ENCODE results near the gene RPP30. TPM values are rescaled to one million over a fixed set of nuclear protein-coding genes. Genes with fewer than 3 reads are reported as not detected.

The RPP30 gene
- total RNA-seq, 1 experiment from 2014 or later, result 32.4 TPM

- DNase-seq, result no peak
- Histone ChIP-seq H3K27ac (no peak overlapping the region), H3K9me3 (ENCODE audit: insufficient read depth, low read depth) (no peaks in the 10 kb centered on the region; the same call in 1 of the 2 replicates), H3K36me3 (ENCODE audit: low read depth) (peaks cover 9% of the 10 kb centered on the region; the same call in 1 of the 2 replicates), H3F3A (ENCODE audit: insufficient read depth, low read depth) (no peaks in the 10 kb centered on the region), H4K20me1 (ENCODE audit: insufficient read depth) (no peaks in the 10 kb centered on the region), H3K4me1 (replicated peaks; ENCODE audit: insufficient read depth) (peaks cover 12% of the 10 kb centered on the region), H3K79me2 (ENCODE audit: low read depth) (peaks cover under 1% of the 10 kb centered on the region; the same call in 1 of the 2 replicates), H3K9me2 (ENCODE audit: insufficient read depth) (no peaks in the 10 kb centered on the region), H3K27me3 (ENCODE audit: insufficient read depth, low read depth) (no peaks in the 10 kb centered on the region), H2AFZ (no peak overlapping the region), H3K4me2 (no peak overlapping the region), H3K4me3 (no peak overlapping the region)
- intact Hi-C loops (cut with micrococcal nuclease; ENCODE audit: unreplicated experiment), result no loop called here
- TF ChIP-seq CTCF (conservative IDR thresholded peaks at IDR 0.05) (no peak), EZH2 (IDR thresholded peaks at IDR 0.05; ENCODE audit: low read depth) (no peak)
- no TSS peak for BruUV-seq (replicated peaks)
- ChIA-PET POLR2A (ENCODE audit: unreplicated experiment) (interaction anchor here (0.5 kb wide), 1 partner anchor 381 kb away, joined by 8 read pairs; no protein-coding TSS in a partner anchor), CTCF (no interaction called here)
Observed at GRCh38 chr10:90914992-90915765, 43.4 kb downstream of the RPP30 start.

GRCh38 chr10:90915766-90916075, 43.9 kb downstream of the RPP30 start:
- intact Hi-C loops (cut with micrococcal nuclease; ENCODE audit: unreplicated experiment), result no loop called here
- Histone ChIP-seq H3K4me1 (replicated peaks; ENCODE audit: insufficient read depth) (peaks cover 18% of the 10 kb centered on the region), H3K36me3 (ENCODE audit: low read depth) (peaks cover 9% of the 10 kb centered on the region; the same call in 1 of the 2 replicates), H3K79me2 (ENCODE audit: low read depth) (peaks cover 6% of the 10 kb centered on the region; the same call in 1 of the 2 replicates), H3K9me2 (ENCODE audit: insufficient read depth) (no peaks in the 10 kb centered on the region), H3K27me3 (ENCODE audit: insufficient read depth, low read depth) (no peaks in the 10 kb centered on the region), H3F3A (ENCODE audit: insufficient read depth, low read depth) (peaks cover 5% of the 10 kb centered on the region; the same call in 1 of the 2 replicates), H3K27ac (no peak overlapping the region), H4K20me1 (ENCODE audit: insufficient read depth) (no peaks in the 10 kb centered on the region), H3K4me2 (no peak overlapping the region), H3K9me3 (ENCODE audit: insufficient read depth, low read depth) (no peaks in the 10 kb centered on the region), H2AFZ (no peak overlapping the region), H3K4me3 (no peak overlapping the region)
- no peak for DNase-seq
- POLR2A ChIA-PET (ENCODE audit: unreplicated experiment), result interaction anchor here (0.5 kb wide), 1 partner anchor 381 kb away, joined by 8 read pairs; no protein-coding TSS in a partner anchor
- BruUV-seq (replicated peaks), result no TSS peak
- CTCF ChIA-PET, result no interaction called here
- TF ChIP-seq CTCF (conservative IDR thresholded peaks at IDR 0.05) (no peak), EZH2 (IDR thresholded peaks at IDR 0.05; ENCODE audit: low read depth) (no peak)

- no peak for TF ChIP-seq EZH2 (IDR thresholded peaks at IDR 0.05; ENCODE audit: low read depth)
- TF ChIP-seq CTCF (conservative IDR thresholded peaks at IDR 0.05), result no peak
- H3K4me1 ChIP-seq (replicated peaks; ENCODE audit: insufficient read depth), result peaks cover 25% of the 10 kb centered on the region
- no peak overlapping the region for H2AFZ ChIP-seq
- H3K27ac ChIP-seq, result no peak overlapping the region
- H3K36me3 ChIP-seq (ENCODE audit: low read depth), result peaks cover 9% of the 10 kb centered on the region; the same call in 1 of the 2 replicates
- CTCF ChIA-PET, result no interaction called here
- POLR2A ChIA-PET (ENCODE audit: unreplicated experiment), result no interaction called here
- no peak overlapping the region for H3K4me2 ChIP-seq
- no peaks in the 10 kb centered on the region for H3K9me2 ChIP-seq (ENCODE audit: insufficient read depth)
- peaks cover 9% of the 10 kb centered on the region for H3F3A ChIP-seq (ENCODE audit: insufficient read depth, low read depth)
- H3K79me2 ChIP-seq (ENCODE audit: low read depth), result peaks cover 7% of the 10 kb centered on the region; the same call in 1 of the 2 replicates
- DNase-seq, result no peak
- H4K20me1 ChIP-seq (ENCODE audit: insufficient read depth), result no peaks in the 10 kb centered on the region
- H3K9me3 ChIP-seq (ENCODE audit: insufficient read depth, low read depth), result no peaks in the 10 kb centered on the region
- H3K27me3 ChIP-seq (ENCODE audit: insufficient read depth, low read depth), result no peaks in the 10 kb centered on the region
- intact Hi-C loops (cut with micrococcal nuclease; ENCODE audit: unreplicated experiment), result no loop called here
- no TSS peak for BruUV-seq (replicated peaks)
- no peak overlapping the region for H3K4me3 ChIP-seq
Observed at GRCh38 chr10:90916392-90917237, 44.8 kb downstream of the RPP30 start.

Data from PC-9 (cell line).